H1 (cell line): ENCODE measurements around the gene FAM131C. TPM values are rescaled to one million over a fixed set of nuclear protein-coding genes. Genes with fewer than 3 reads are reported as not detected.

Experiments used
- BACH1 ChIP-seq: IDR thresholded peaks from 2 replicates; pipeline ENCODE4 v1.6.1; 2012; ENCODE audit warnings: low read length, improper control_type of control experiment
- CBX8 ChIP-seq: fragments of 300-800, 300-1000 bp; sonication (generic); IDR thresholded peaks from 2 replicates; pipeline ENCODE4 v1.7.1; 2016; ENCODE audit warnings: low read depth, low read length, borderline replicate concordance
- CHD1 ChIP-seq: IDR thresholded peaks from 2 replicates; pipeline ENCODE4 v1.6.1; 2012; ENCODE audit warnings: low read depth, low read length, improper control_type of control experiment
- CREB1 ChIP-seq: IDR thresholded peaks from 2 replicates; pipeline ENCODE4 v1.6.1; 2012; ENCODE audit warnings: inconsistent platforms
- HDAC2 ChIP-seq, 2 experiments: fragments of 300-600 bp in 1 of 2; sonication (generic) in 1 of 2; IDR thresholded peaks; 2 replicates each; pipeline ENCODE4 v1.6.1; 2011 to 2012; ENCODE audit warnings: low read depth in 2 of 2, low read length in 2 of 2, mild to moderate bottlenecking in 2 of 2, moderate library complexity in 2 of 2, borderline replicate concordance in 1 of 2, inconsistent platforms in 1 of 2
- KDM1A ChIP-seq: fragments of 200-600, 300-600 bp; sonication (generic); IDR thresholded peaks from 2 replicates; pipeline ENCODE4 v1.7.1; 2016; ENCODE audit warnings: mild to moderate bottlenecking, low read length, borderline replicate concordance
- NRF1 ChIP-seq: IDR thresholded peaks from 2 replicates; pipeline ENCODE4 v1.6.1; 2011; ENCODE audit warnings: mild to moderate bottlenecking, low read depth, low read length, improper control_type of control experiment
- PHF8 ChIP-seq: fragments of 200-600 bp; sonication (generic); conservative IDR thresholded peaks from 2 replicates; pipeline ENCODE4 v1.7.1; 2012; ENCODE audit warnings: low read depth, mild to moderate bottlenecking, inconsistent platforms, low read length, moderate library complexity
- RAD21 ChIP-seq, 2 experiments: IDR thresholded peaks in 1 of 2; conservative IDR thresholded peaks in 1 of 2; 2 replicates each; pipeline ENCODE4 v1.6.1; 2011; ENCODE audit warnings: low read depth in 2 of 2, low read length in 2 of 2, improper control_type of control experiment in 1 of 2, inconsistent platforms in 1 of 2, mild to moderate bottlenecking in 1 of 2, moderate library complexity in 1 of 2
- SAP30 ChIP-seq: fragments of 300-600 bp; sonication (generic); IDR thresholded peaks from 2 replicates; pipeline ENCODE4 v1.7.1; 2012; ENCODE audit warnings: low read length, moderate library complexity, mild to moderate bottlenecking, inconsistent platforms; ENCODE audit not compliant: insufficient read depth, insufficient replicate concordance
- SRF ChIP-seq: IDR thresholded peaks from 2 replicates; pipeline ENCODE4 v1.6.1; 2011; ENCODE audit warnings: mild to moderate bottlenecking, low read depth, low read length, moderate library complexity
- TCF12 ChIP-seq: IDR thresholded peaks from 2 replicates; pipeline ENCODE4 v1.6.1; 2011; ENCODE audit warnings: low read depth, mild to moderate bottlenecking, low read length
- polyA plus RNA-seq, 7 experiments: library from polyadenylated mRNA; depleted of rRNA in 3 of 7; stranded (reverse) in 5 of 7; unstranded in 2 of 7; fragments of >200 nt in 5 of 7; fragments of 200-250 nt in 2 of 7; gene quantifications; 1 replicate in 5 of 7; 2 replicates in 1 of 7; 4 replicates in 1 of 7; pipeline versions ENCODE4 v1.2.1 to v1.2.3, GENCODE V29; 2011 to 2013; ENCODE audit warnings: missing spikeins in 2 of 7, mixed read lengths in 2 of 7
- total RNA-seq: library from RNA; stranded (reverse); fragmentation: NEBNext Ultra II Directional; extraction: Animal tissue kit (Norgen Biotek cat#: 25700); gene quantifications from 2 replicates; pipeline ENCODE4 v1.2.1, GENCODE V29; 2021
- TF ChIP-seq, protein P1 (sequence below): IDR thresholded peaks from 2 replicates; pipeline ENCODE4 v1.6.1; 2011; ENCODE audit warnings: low read length, improper control_type of control experiment
- TF ChIP-seq, protein P2 (sequence below): IDR thresholded peaks from 2 replicates; pipeline ENCODE4 v1.6.1; 2012; ENCODE audit warnings: low read length, inconsistent platforms

Gene FAM131C
- total and polyA plus RNA-seq, 2 of the 8 experiments (the other 6 are each of a cell fraction or from before 2014, with no cell fraction given), result 0.73 to 0.78 TPM

DNA sequence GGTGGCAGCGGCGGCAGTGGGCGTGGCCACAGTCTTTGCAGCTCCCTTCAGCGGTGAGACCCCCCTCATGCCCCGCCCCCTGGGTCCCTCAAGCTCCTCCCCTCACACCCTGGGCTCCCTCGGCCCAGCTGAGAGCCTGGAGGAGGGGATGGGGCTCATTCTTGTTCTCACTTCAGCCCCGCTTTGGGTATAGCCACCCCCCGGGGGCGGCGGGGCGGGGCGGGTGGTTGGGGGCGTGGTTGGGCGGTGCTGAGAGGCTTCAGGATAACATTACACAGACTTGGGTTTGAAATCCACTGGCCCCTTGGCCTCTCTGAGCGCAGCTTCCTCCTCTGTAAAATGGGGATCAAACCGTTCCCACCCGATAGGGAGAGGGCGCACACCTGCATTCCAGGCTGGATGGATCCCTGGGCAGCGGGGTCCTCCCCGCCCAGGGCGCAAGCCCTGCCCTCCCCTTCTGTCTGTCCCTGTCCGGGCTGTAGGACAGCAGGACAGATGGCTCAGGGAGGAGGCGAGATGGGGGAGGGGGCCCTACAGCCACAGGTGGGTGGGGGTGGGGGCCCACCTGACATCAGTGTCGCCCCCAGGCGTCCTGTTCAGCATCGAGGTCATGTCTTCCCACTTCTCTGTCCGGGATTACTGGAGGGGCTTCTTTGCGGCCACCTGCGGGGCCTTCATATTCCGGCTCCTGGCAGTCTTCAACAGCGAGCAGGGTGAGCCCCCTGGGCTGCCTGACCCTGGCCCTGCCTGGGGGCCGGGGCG is 46.5 kb downstream of the FAM131C start (continued):
- TF ChIP-seq, protein P1, sequence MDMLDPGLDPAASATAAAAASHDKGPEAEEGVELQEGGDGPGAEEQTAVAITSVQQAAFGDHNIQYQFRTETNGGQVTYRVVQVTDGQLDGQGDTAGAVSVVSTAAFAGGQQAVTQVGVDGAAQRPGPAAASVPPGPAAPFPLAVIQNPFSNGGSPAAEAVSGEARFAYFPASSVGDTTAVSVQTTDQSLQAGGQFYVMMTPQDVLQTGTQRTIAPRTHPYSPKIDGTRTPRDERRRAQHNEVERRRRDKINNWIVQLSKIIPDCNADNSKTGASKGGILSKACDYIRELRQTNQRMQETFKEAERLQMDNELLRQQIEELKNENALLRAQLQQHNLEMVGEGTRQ, result no peak
- no peak for TF ChIP-seq BACH1
- TF ChIP-seq TCF12, result no peak
- no peak for TF ChIP-seq RAD21 (IDR thresholded peaks at IDR 0.05 in 1 of 2, conservative IDR thresholded peaks at IDR 0.05 in 1 of 2; ENCODE audit: low read depth in 2 of 2, low read length in 2 of 2)
- no peak for TF ChIP-seq SAP30
- no peak for TF ChIP-seq CBX8
- TF ChIP-seq NRF1, result no peak
- no peak; the same call in 1 of the 2 replicates for TF ChIP-seq KDM1A
- no peak for TF ChIP-seq PHF8
- TF ChIP-seq CHD1, result no peak
- TF ChIP-seq, protein P2, sequence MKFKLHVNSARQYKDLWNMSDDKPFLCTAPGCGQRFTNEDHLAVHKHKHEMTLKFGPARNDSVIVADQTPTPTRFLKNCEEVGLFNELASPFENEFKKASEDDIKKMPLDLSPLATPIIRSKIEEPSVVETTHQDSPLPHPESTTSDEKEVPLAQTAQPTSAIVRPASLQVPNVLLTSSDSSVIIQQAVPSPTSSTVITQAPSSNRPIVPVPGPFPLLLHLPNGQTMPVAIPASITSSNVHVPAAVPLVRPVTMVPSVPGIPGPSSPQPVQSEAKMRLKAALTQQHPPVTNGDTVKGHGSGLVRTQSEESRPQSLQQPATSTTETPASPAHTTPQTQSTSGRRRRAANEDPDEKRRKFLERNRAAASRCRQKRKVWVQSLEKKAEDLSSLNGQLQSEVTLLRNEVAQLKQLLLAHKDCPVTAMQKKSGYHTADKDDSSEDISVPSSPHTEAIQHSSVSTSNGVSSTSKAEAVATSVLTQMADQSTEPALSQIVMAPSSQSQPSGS, result no peak
- TF ChIP-seq SRF, result no peak
- TF ChIP-seq HDAC2 (IDR thresholded peaks at IDR 0.05; ENCODE audit: borderline replicate concordance in 1 of 2, low read depth in 2 of 2, low read length in 2 of 2), result no peak
- TF ChIP-seq CREB1, result no peak
